DOHH2 (cell line): ENCODE measurements around the gene UGT1A6.

Experiments used
- H3F3A ChIP-seq: fragments of 200-600 bp; sonication (generic), shearing (Covaris generic); 2 replicates; pipeline ENCODE4 v1.6.0; 2016; ENCODE audit warnings: antibody characterized with exemption, mild to moderate bottlenecking; ENCODE audit not compliant: control insufficient read depth, insufficient read depth
- H3K27ac ChIP-seq: fragments of 200-600 bp; sonication (generic); 2 replicates; pipeline ENCODE4 v1.5.1; 2014; ENCODE audit warnings: low read depth, mild to moderate bottlenecking, low read length, moderate library complexity
- H3K27me3 ChIP-seq: fragments of 200-600 bp; sonication (generic); 2 replicates; pipeline ENCODE4 v1.6.1; 2014; ENCODE audit warnings: mild to moderate bottlenecking, low read length, mixed read lengths; ENCODE audit not compliant: control insufficient read depth
- H3K36me3 ChIP-seq: fragments of 200-600 bp; sonication (generic); 2 replicates; pipeline ENCODE4 v1.6.1; 2014; ENCODE audit warnings: mild to moderate bottlenecking, low read length, moderate library complexity, mixed read lengths; ENCODE audit not compliant: control insufficient read depth
- H3K4me1 ChIP-seq: fragments of 200-600 bp; sonication (generic); 2 replicates; pipeline ENCODE4 v1.6.1; 2014; ENCODE audit warnings: mild to moderate bottlenecking, low read length, mixed read lengths; ENCODE audit not compliant: control insufficient read depth
- H3K4me2 ChIP-seq: fragments of 200-600 bp; sonication (generic); 2 replicates; pipeline ENCODE4 v1.6.0; 2014; ENCODE audit warnings: mild to moderate bottlenecking, low read length, moderate library complexity
- H3K4me3 ChIP-seq: fragments of 200-600 bp; sonication (generic); 2 replicates; pipeline ENCODE4 v1.5.1; 2014; ENCODE audit warnings: mild to moderate bottlenecking, low read length, mixed read lengths
- H3K79me2 ChIP-seq: fragments of 200-600 bp; sonication (generic); 2 replicates; pipeline ENCODE4 v1.6.1; 2014; ENCODE audit warnings: mild to moderate bottlenecking, low read length, mixed read lengths; ENCODE audit not compliant: control insufficient read depth
- H3K9me2 ChIP-seq: fragments of 200-600 bp; sonication (generic); replicated peaks from 2 replicates; pipeline ENCODE4 v1.6.1; 2014; ENCODE audit warnings: mild to moderate bottlenecking, low read length, mixed read lengths; ENCODE audit not compliant: control insufficient read depth
- H3K9me3 ChIP-seq: fragments of 200-600 bp; sonication (generic); 2 replicates; pipeline ENCODE4 v1.6.1; 2014; ENCODE audit warnings: antibody characterized with exemption, low read length, mixed read lengths; ENCODE audit not compliant: control insufficient read depth, insufficient read depth
- H4K20me1 ChIP-seq: fragments of 200-600 bp; sonication (generic); 2 replicates; pipeline ENCODE4 v1.6.0; 2014; ENCODE audit warnings: low read depth, mild to moderate bottlenecking, antibody characterized with exemption, low read length, moderate library complexity; ENCODE audit not compliant: control insufficient read depth, insufficient read depth
- EZH2phosphoT487 ChIP-seq: fragments of 200-600 bp; sonication (generic); IDR thresholded peaks from 2 replicates; pipeline ENCODE4 v1.6.1; 2017; ENCODE audit warnings: borderline replicate concordance, mild to moderate bottlenecking, antibody characterized with exemption, low read length, moderate library complexity, mixed read lengths
- TF ChIP-seq, protein P1 (sequence below): fragments of 200-600 bp; sonication (generic); IDR thresholded peaks from one replicate; pipeline ENCODE4 v1.5.1; 2014; ENCODE audit warnings: antibody characterized with exemption, mild to moderate bottlenecking, low read depth, low read length; ENCODE audit not compliant: poor library complexity, severe bottlenecking

The UGT1A6 gene

DNA sequence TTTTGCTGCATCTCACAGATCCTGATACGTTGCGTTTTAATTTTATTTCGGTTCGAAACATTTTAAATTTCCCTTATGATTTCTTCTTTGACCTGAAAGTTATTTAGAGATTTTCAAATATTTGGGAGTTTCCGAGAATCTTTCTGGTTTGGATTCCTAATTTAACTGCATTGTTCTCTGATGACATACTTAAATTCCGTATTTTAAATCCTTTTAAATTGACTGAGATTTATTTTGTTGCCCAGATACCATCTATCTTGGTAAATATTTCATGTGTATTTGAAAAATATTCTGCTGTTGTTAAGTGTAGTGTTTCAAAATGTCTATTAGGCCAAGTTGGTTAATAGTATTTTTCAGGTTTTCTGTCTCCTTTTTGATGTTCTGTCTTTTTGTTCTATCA is 123.2 kb downstream of the UGT1A6 start:
- no peak for TF ChIP-seq EZH2phosphoT487
- TF ChIP-seq, protein P1, sequence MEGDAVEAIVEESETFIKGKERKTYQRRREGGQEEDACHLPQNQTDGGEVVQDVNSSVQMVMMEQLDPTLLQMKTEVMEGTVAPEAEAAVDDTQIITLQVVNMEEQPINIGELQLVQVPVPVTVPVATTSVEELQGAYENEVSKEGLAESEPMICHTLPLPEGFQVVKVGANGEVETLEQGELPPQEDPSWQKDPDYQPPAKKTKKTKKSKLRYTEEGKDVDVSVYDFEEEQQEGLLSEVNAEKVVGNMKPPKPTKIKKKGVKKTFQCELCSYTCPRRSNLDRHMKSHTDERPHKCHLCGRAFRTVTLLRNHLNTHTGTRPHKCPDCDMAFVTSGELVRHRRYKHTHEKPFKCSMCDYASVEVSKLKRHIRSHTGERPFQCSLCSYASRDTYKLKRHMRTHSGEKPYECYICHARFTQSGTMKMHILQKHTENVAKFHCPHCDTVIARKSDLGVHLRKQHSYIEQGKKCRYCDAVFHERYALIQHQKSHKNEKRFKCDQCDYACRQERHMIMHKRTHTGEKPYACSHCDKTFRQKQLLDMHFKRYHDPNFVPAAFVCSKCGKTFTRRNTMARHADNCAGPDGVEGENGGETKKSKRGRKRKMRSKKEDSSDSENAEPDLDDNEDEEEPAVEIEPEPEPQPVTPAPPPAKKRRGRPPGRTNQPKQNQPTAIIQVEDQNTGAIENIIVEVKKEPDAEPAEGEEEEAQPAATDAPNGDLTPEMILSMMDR, result no peak
- Histone ChIP-seq H3K36me3 (no peaks in the 10 kb centered on the region), H3K27me3 (no peaks in the 10 kb centered on the region), H3K27ac (no peak overlapping the region), H3K4me1 (no peaks in the 10 kb centered on the region), H3K79me2 (no peaks in the 10 kb centered on the region), H3K4me2 (no peak overlapping the region), H3F3A (no peaks in the 10 kb centered on the region), H3K4me3 (no peak overlapping the region), H3K9me2 (no peaks in the 10 kb centered on the region), H3K9me3 (peaks cover 5% of the 10 kb centered on the region; the same call in 1 of the 2 replicates), H4K20me1 (no peaks in the 10 kb centered on the region)

DNA sequence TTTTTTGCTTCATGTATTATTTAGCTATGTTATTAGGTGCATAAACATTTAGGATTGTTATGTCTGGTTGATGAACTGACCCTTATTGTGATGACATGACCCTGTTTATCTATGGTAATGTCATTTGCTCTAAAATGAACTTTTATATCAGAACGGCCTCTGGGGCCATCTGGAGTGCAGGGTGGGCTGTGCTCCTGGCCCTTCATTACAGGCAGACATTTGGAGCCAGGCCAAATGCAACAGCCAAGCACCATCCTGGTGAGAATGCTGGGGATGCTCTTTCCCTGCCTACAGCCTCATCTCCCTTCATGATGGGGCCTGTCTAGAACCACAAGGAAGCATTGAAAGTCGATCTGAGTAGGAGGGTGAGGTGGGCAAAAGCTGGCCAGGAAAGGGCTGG is 123.6 kb downstream of the UGT1A6 start:
- Histone ChIP-seq H4K20me1 (no peaks in the 10 kb centered on the region), H3K27me3 (no peaks in the 10 kb centered on the region), H3K9me3 (peaks cover 5% of the 10 kb centered on the region; the same call in 1 of the 2 replicates), H3K27ac (no peak overlapping the region), H3K9me2 (no peaks in the 10 kb centered on the region), H3F3A (no peaks in the 10 kb centered on the region), H3K79me2 (no peaks in the 10 kb centered on the region), H3K36me3 (no peaks in the 10 kb centered on the region), H3K4me3 (no peak overlapping the region), H3K4me1 (no peaks in the 10 kb centered on the region), H3K4me2 (no peak overlapping the region)
- TF ChIP-seq EZH2phosphoT487, result no peak
- TF ChIP-seq, protein P1, result no peak

DNA sequence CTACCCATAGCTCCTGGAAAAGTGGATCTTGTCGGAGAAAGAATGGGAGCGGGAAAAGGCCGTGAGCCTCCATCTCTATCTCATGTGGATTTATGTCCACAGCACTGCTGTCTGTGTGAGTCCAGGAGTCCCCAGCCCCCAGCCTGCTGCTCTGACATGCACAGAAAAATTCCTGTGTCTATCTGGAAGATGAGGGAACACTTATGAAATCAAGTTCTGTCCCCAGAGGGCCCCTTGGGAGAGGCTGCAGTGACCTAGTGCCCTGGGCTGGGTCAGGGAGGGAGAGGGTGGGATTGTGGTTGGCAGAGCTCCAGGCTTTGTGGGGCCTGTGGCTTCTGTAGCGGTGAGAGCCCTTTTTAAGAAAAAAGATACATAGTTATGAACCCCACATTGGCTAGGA is 124.1 kb downstream of the UGT1A6 start:
- TF ChIP-seq, protein P1, result no peak
- no peak for TF ChIP-seq EZH2phosphoT487

More for the DNA sequence above, 124.1 kb downstream of the UGT1A6 start:
- Histone ChIP-seq H3K27me3 (no peaks in the 10 kb centered on the region), H3F3A (no peaks in the 10 kb centered on the region), H3K9me2 (no peaks in the 10 kb centered on the region), H3K4me3 (no peak overlapping the region), H3K9me3 (peaks cover 5% of the 10 kb centered on the region; the same call in 1 of the 2 replicates), H3K79me2 (no peaks in the 10 kb centered on the region), H3K4me2 (no peak overlapping the region), H3K36me3 (no peaks in the 10 kb centered on the region), H4K20me1 (no peaks in the 10 kb centered on the region), H3K27ac (no peak overlapping the region), H3K4me1 (no peaks in the 10 kb centered on the region)
